IPS DF 6.9 (cell line): ENCODE data around the gene ITFG2.

ENCODE experiments used
- DNase-seq: peaks from one replicate; pipeline ENCODE4 v3.0.0-alpha.2; 2013; ENCODE audit warnings: low read depth, low spot score
- H3K27ac ChIP-seq: one replicate; pipeline ENCODE4 v1.5.1; 2013; ENCODE audit warnings: low read length, control low read depth
- H3K27me3 ChIP-seq: 2 replicates; pipeline ENCODE4 v1.6.1; 2013; ENCODE audit warnings: mild to moderate bottlenecking, low read length; ENCODE audit not compliant: control insufficient read depth, insufficient read depth
- H3K36me3 ChIP-seq: 2 replicates; pipeline ENCODE4 v1.6.1; 2013; ENCODE audit warnings: low read length; ENCODE audit not compliant: control insufficient read depth, insufficient read depth
- H3K4me1 ChIP-seq: 2 replicates; pipeline ENCODE4 v1.6.1; 2013; ENCODE audit warnings: low read length; ENCODE audit not compliant: control insufficient read depth, insufficient read depth
- H3K4me3 ChIP-seq: 2 replicates; pipeline ENCODE4 v1.5.1; 2013; ENCODE audit warnings: mild to moderate bottlenecking, low read length
- H3K9me3 ChIP-seq: 2 replicates; pipeline ENCODE4 v1.6.1; 2013; ENCODE audit warnings: low read length, inconsistent platforms; ENCODE audit not compliant: control insufficient read depth, insufficient read depth
- WGBS: extraction: QIAGEN DNeasy Blood & Tissue Kit; methylation state at CpG from one replicate; pipeline ENCODE4 v1.1.7; 2013; ENCODE audit warnings: mixed read lengths, missing lambda C conversion rate; ENCODE audit not compliant: insufficient read length, insufficient coverage; 5-methylcytosine and 5-hydroxymethylcytosine counted together

Gene ITFG2

GRCh38 chr12:2851931-2852330, 39.5 kb downstream of the ITFG2 start:
- no peaks in the 10 kb centered on the region for H3K9me3 ChIP-seq
- H3K27me3 ChIP-seq = no peaks in the 10 kb centered on the region
- no CpG with 5 or more reads among the region's 3 CpGs for WGBS
- no peaks in the 10 kb centered on the region for H3K36me3 ChIP-seq
- DNase-seq = no peak
- H3K27ac ChIP-seq = no peak overlapping the region
- H3K4me1 ChIP-seq = no peaks in the 10 kb centered on the region
- no peak overlapping the region for H3K4me3 ChIP-seq

DNA sequence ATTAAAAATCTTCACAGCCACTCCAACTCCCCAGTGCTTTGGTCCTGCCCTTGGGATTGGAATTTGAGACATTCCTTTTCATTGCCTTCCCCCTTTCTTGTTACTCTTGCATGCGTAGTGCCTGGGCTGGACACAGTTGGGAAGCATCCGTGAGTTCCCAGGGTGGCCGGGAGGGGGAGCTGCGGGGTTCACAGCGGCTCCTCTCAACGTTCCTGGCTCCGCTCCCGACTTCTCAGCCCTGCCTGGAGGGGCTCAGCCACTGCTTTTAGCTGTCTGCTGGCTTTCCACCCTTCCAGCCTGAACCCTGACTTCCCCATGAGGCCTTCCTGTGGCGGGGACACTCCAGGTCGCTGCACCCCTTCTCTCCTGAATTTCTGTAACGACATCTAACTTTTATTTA, 41.2 kb downstream of the ITFG2 start:
- Histone ChIP-seq H3K4me3 (no peak overlapping the region), H3K27ac (no peak overlapping the region), H3K27me3 (no peaks in the 10 kb centered on the region), H3K9me3 (no peaks in the 10 kb centered on the region), H3K36me3 (0 out of 2 replicates have a peak, but pooled peaks cover 2% of the 10 kb centered on the region), H3K4me1 (no peaks in the 10 kb centered on the region)
- WGBS = no CpG with 5 or more reads among the region's 11 CpGs
- DNase-seq = peak; percentile 81

GRCh38 chr12:2854669-2855453, 42.4 kb downstream of the ITFG2 start:
- Histone ChIP-seq H3K4me1 (no peaks in the 10 kb centered on the region), H3K9me3 (no peaks in the 10 kb centered on the region), H3K27ac (no peak overlapping the region), H3K4me3 (no peak overlapping the region), H3K36me3 (peaks cover 10% of the 10 kb centered on the region; the same call in 1 of the 2 replicates), H3K27me3 (no peaks in the 10 kb centered on the region)
- WGBS = no CpG with 5 or more reads among the region's 25 CpGs
- no peak for DNase-seq

DNA sequence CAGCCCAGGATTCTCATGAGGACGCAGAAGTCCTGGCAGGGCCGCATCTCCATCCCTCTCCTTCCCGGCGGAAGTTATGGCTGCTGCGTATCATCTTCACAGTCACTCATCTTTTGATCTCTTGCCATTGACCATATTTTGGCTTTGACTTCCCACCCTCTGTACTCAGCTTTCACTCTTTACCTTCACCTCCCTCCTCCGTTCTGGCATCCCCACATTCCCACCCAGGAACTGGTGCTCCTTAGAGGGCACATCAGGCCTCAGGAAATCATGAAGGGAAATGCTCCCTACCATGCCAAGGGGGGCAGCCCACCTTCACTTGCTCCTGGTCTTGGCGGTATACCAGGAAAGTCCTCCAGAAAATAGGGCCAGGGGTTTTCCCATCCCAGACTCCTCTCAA, 43.1 kb downstream of the ITFG2 start:
- Histone ChIP-seq H3K27ac (no peak overlapping the region), H3K4me3 (no peak overlapping the region), H3K9me3 (no peaks in the 10 kb centered on the region), H3K4me1 (no peaks in the 10 kb centered on the region), H3K27me3 (no peaks in the 10 kb centered on the region), H3K36me3 (peaks cover 10% of the 10 kb centered on the region; the same call in 1 of the 2 replicates)
- no CpG with 5 or more reads among the region's 7 CpGs for WGBS
- no peak for DNase-seq

DNA sequence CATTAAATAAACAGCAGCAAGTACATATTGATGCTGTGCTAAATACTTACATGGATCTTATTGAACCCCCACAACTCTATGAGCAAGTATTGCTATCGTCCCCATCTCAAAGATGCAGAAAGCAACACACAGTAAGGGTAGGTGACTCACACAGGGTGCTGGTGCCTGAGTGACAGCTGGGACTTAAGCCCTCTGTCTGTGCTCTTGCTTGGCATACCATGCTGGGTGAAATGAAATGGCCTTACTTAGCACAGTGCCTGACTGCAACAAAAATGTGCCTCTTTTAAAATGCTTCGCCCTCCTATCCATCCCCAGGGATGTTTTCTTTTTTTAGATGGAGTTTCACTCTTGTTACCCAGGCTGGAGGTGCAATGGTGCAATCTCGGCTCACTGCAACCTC, 43.6 kb downstream of the ITFG2 start:
- H3K36me3 ChIP-seq = peaks cover 10% of the 10 kb centered on the region; the same call in 1 of the 2 replicates
- no peak overlapping the region for H3K4me3 ChIP-seq
- WGBS = no CpG with 5 or more reads among the region's 3 CpGs
- no peak overlapping the region for H3K27ac ChIP-seq
- H3K27me3 ChIP-seq = no peaks in the 10 kb centered on the region
- H3K9me3 ChIP-seq = no peaks in the 10 kb centered on the region
- H3K4me1 ChIP-seq = no peaks in the 10 kb centered on the region
- DNase-seq = no peak

GRCh38 chr12:2857021-2857431, 44.6 kb downstream of the ITFG2 start, which contains the start of gene TEX52:
TEX52 (minus strand) TSS chr12:2857039; CDS start chr12:2857026, 13 bp downstream.
- Histone ChIP-seq H3K27me3 (no peaks in the 10 kb centered on the region), H3K9me3 (no peaks in the 10 kb centered on the region), H3K4me1 (no peaks in the 10 kb centered on the region), H3K27ac (no peak within 1 kb of the TSS), H3K4me3 (no peak within 1 kb of the TSS), H3K36me3 (peaks cover 10% of the 10 kb centered on the region; the same call in 1 of the 2 replicates)
- no CpG with 5 or more reads among the region's 3 CpGs for WGBS
- no peak for DNase-seq

DNA sequence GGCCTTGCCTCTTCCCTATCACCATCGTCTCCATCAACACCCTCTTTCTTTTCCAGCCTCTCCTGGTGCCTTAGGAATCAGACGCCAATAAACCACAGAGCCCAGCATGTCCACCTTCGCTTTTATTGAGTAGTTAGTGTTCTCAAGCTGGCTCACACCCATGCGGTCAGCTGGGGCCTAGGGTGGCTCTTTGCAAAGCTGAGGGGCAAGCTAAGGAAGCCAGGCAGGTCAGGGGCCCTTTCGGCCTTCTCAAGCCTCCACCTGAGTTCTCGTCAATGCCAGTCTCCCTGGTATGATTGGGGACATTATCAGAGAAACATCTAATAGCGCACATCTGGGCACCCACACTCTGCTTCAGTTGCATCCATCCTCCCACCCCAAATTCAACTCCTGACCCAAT, 45.1 kb downstream of the ITFG2 start:
- DNase-seq = no peak
- Histone ChIP-seq H3K4me3 (no peak overlapping the region), H3K4me1 (no peaks in the 10 kb centered on the region), H3K27ac (no peak overlapping the region), H3K9me3 (no peaks in the 10 kb centered on the region), H3K27me3 (no peaks in the 10 kb centered on the region), H3K36me3 (peaks cover 10% of the 10 kb centered on the region; the same call in 1 of the 2 replicates)
- no CpG with 5 or more reads among the region's 7 CpGs for WGBS

DNA sequence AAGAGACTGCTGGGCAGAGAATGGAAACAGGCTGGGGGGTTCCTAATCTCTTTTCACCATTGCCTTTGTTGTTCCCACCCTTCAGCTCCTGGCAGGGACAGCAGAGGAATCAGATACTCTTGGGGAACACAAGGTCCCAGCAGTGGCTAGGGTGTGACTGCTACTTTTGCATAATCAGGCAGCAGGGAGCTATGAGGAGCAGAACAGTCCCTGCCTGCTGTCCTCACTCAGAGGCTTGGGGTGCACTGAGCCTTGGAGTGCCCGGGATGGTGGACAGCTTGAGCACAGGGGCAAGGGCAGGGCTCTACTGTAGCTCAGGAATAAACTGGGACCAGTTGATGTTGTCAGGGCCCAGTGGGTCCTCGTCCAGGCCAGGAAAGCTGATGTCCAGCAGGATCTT, 45.9 kb downstream of the ITFG2 start:
- Histone ChIP-seq H3K27me3 (no peaks in the 10 kb centered on the region), H3K4me3 (no peak overlapping the region), H3K36me3 (peaks cover 15% of the 10 kb centered on the region; the same call in 1 of the 2 replicates), H3K9me3 (no peaks in the 10 kb centered on the region), H3K4me1 (no peaks in the 10 kb centered on the region), H3K27ac (no peak overlapping the region)
- WGBS = no CpG with 5 or more reads among the region's 2 CpGs
- no peak for DNase-seq

DNA sequence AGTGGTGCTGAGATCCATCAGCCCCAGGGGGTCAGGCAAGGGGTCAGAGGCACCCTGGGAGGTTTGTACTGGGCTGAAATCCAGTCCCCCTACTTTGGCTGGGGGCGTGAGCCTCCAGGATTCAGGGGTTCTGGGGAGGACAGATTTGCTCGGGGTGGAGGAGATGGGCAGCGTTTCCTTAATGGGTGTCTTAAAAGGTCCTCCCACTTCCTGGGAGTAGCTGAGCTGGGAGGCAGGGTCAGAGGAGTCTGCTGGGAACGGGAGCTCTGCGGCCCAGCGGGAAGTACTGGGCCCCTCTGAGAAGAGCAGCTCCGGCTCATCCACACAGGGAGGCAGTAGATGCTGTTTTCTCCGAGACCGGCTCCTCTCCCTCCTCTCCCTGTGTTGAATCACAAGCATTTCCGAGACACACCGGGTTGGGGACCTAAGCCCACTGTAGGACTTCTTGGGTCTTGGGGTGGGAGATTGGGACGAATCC, 46.5 kb downstream of the ITFG2 start:
- peaks cover 15% of the 10 kb centered on the region; the same call in 1 of the 2 replicates for H3K36me3 ChIP-seq

GRCh38 chr12:2860170-2860569, 47.7 kb downstream of the ITFG2 start:
- H3K4me3 ChIP-seq = no peak overlapping the region
- H3K36me3 ChIP-seq = peaks cover 27% of the 10 kb centered on the region
- H3K4me1 ChIP-seq = no peaks in the 10 kb centered on the region
- no peak for DNase-seq
- no peaks in the 10 kb centered on the region for H3K27me3 ChIP-seq
- no peak overlapping the region for H3K27ac ChIP-seq
- H3K9me3 ChIP-seq = no peaks in the 10 kb centered on the region

More for the DNA sequence above, 46.5 kb downstream of the ITFG2 start:
- Histone ChIP-seq H3K4me3 (no peak overlapping the region), H3K9me3 (no peaks in the 10 kb centered on the region), H3K4me1 (no peaks in the 10 kb centered on the region), H3K27ac (no peak overlapping the region), H3K27me3 (no peaks in the 10 kb centered on the region)
- no CpG with 5 or more reads among the region's 12 CpGs for WGBS
- no peak for DNase-seq

DNA sequence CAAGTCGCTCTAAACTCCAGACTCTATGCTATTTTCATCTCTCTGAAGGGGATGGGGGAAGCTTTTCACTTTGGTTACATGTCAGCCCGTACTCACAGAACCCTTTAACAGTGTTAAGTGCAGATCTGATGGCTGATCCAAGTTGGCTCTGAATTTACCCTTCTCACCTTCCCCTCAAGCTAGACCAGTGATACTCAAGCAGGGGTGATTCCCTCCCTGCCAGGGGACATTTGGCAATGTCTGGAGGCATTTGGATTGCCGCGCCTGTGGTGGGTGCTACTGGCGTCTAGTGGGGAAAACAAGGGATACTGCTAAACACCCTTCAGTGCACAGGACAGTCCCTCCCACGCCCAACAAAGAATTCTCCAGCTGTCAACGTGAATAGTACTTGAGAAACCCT, 50.4 kb downstream of the ITFG2 start:
- H3K4me1 ChIP-seq = no peaks in the 10 kb centered on the region
- H3K36me3 ChIP-seq = peaks cover 38% of the 10 kb centered on the region
- no peak overlapping the region for H3K4me3 ChIP-seq
- no peak for DNase-seq
- H3K27ac ChIP-seq = no peak overlapping the region
- no CpG with 5 or more reads among the region's 7 CpGs for WGBS
- no peaks in the 10 kb centered on the region for H3K9me3 ChIP-seq
- H3K27me3 ChIP-seq = no peaks in the 10 kb centered on the region
